ENCODE measurements around the gene TMEM132C.
"Not testable (repeated sequence)": the region's sequence is repeated elsewhere in the genome, so short reads cannot be mapped to it uniquely, and the experiment has no call there.

Gene TMEM132C

DNA sequence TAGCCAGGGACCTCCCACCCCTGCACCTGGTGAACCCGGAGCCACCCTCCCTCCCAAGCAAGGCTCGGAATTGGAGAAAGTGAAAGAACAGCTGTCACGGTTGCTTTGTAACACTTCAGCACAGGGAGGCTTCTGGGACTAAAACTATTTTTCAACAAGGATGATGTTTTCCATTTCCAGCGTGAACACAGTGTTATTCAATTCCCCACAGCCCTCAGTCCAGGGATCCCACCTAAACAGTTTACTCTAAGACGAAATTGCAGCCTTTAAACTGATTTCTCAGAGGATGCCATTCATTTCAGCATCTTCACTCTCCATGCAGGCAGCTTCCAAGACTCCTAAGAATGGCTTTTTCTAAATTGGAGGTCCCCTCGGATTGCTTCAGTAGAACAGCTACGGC lies 327.6 kb downstream of the TMEM132C start:
- DNase-seq (ENCODE audit: low read depth), result no peak
- H3K4me3 ChIP-seq (replicated peaks; ENCODE audit: low read depth, low read length), result no peak overlapping the region
- TF ChIP-seq, protein P1, sequence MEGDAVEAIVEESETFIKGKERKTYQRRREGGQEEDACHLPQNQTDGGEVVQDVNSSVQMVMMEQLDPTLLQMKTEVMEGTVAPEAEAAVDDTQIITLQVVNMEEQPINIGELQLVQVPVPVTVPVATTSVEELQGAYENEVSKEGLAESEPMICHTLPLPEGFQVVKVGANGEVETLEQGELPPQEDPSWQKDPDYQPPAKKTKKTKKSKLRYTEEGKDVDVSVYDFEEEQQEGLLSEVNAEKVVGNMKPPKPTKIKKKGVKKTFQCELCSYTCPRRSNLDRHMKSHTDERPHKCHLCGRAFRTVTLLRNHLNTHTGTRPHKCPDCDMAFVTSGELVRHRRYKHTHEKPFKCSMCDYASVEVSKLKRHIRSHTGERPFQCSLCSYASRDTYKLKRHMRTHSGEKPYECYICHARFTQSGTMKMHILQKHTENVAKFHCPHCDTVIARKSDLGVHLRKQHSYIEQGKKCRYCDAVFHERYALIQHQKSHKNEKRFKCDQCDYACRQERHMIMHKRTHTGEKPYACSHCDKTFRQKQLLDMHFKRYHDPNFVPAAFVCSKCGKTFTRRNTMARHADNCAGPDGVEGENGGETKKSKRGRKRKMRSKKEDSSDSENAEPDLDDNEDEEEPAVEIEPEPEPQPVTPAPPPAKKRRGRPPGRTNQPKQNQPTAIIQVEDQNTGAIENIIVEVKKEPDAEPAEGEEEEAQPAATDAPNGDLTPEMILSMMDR (IDR thresholded peaks at IDR 0.05; ENCODE audit: low read length, missing control alignments), result no peak

DNA sequence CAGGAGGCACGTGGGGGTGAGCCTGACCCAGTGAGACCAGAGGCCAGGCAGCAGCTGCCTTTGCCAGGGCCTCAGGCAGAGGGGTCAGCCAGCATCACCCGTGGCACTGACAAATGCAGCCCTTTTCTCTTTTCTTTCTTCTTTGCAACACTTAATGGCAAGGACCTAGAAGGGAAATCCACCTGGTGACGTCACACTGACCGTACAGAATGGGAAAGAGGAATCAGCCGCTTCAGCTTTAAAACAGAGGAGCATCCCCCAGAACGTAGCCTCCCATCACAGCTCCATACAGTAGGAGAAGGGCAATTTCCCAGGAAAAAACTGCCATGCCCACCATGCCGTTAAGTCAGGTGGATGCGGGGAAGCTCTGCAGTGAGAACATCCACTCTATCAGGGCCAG lies 328.6 kb downstream of the TMEM132C start:
- H3K4me3 ChIP-seq (replicated peaks; ENCODE audit: low read depth, low read length), result no peak overlapping the region
- TF ChIP-seq, protein P1 (IDR thresholded peaks at IDR 0.05; ENCODE audit: low read length, missing control alignments), result no peak
- DNase-seq (ENCODE audit: low read depth), result no peak

DNA sequence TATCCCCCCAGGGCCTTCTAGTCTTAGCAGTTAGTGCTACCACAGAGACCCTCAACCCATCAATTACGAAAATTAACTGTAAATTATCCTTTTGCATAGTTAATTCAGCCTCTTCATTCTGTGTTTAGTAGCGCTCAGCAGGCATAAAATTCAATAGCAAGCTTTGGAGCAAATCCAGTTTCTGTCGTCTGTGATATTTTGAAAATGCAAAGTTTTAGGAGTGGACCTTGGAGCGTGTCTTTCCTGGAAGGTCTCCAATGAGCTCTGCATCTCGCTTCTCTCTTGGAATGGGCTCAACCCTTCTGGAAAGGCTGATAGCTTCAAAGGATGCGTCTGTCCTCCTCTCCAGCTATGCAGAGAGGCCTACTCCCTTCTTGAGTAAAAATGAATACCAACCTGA lies 333.9 kb downstream of the TMEM132C start:
- TF ChIP-seq, protein P1 (IDR thresholded peaks at IDR 0.05; ENCODE audit: low read length, missing control alignments), result no peak
- H3K4me3 ChIP-seq (replicated peaks; ENCODE audit: low read depth, low read length), result no peak overlapping the region

DNA sequence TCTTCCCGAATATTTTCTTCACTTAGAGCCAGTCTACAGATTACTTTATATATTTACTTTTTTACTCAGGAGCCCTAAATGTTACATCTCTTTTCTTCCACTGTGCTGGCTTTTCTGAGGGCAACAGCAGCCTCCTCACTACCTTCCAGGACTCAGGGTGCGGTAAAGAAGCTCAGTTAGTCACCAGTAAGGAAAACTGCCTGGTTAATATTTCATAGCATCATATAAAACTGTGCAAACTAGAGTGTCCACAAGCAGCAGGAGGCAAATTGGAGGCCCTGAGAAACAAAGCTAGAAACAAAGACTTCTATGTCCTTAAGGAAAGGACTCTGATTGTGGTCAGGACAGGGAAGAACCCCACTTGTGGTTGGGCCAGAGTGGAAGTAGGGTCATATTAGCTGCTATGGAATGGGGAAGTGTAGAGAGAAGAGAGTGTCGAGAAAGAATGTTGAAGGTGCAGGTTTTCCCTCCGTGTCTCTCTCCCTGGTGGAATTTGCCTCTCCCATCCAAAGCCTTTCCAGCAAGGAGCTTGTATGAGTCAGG lies 336.7 kb downstream of the TMEM132C start:
- H3K4me3 ChIP-seq (replicated peaks; ENCODE audit: low read depth, low read length), result no peak overlapping the region
- DNase-seq (ENCODE audit: low read depth), result no peak
- TF ChIP-seq, protein P1 (IDR thresholded peaks at IDR 0.05; ENCODE audit: low read length, missing control alignments), result no peak

More for the DNA sequence above, 333.9 kb downstream of the TMEM132C start:
- no peak for DNase-seq (ENCODE audit: low read depth)

DNA sequence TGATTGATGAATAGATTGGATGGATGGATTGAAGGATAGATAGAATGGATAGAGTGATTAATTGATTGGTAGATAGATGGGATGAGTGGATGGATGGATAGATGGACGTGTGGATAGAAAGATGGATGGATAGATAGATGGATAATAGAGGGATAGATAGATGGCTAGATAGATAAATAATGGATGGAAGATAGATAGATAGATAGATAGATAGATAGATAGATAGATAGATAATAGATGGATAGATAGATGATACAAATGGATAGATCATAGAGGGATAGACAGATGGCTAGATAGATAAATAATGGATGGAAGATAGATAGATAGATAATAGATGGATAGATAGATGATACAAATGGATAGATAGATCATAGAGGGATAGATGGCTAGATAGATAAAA lies 337.2 kb downstream of the TMEM132C start:
- H3K4me3 ChIP-seq (replicated peaks; ENCODE audit: low read depth, low read length); DNase-seq (ENCODE audit: low read depth): not testable (repeated sequence)

DNA sequence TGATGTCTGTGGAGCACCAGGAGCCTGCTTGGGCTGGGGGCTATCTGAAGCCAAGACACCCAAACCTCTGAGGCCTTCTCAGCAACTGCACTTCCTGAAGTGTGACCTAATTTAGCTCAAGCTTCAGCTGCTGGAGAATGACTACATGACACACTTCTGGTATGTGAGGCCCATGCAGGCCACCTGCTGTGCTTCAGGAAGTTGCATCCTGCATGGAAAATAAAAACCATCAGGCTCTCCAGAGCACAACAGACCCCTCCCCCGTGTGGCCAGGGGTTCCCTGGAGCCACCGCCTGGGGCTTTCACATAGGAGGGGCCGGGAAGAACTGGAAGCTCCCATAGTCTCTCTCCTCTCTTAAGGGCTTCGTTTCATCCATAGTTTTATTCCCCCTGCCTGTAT lies 339.1 kb downstream of the TMEM132C start:
- TF ChIP-seq, protein P1 (IDR thresholded peaks at IDR 0.05; ENCODE audit: low read length, missing control alignments), result no peak
- no peak for DNase-seq (ENCODE audit: low read depth)
- H3K4me3 ChIP-seq (replicated peaks; ENCODE audit: low read depth, low read length), result no peak overlapping the region

DNA sequence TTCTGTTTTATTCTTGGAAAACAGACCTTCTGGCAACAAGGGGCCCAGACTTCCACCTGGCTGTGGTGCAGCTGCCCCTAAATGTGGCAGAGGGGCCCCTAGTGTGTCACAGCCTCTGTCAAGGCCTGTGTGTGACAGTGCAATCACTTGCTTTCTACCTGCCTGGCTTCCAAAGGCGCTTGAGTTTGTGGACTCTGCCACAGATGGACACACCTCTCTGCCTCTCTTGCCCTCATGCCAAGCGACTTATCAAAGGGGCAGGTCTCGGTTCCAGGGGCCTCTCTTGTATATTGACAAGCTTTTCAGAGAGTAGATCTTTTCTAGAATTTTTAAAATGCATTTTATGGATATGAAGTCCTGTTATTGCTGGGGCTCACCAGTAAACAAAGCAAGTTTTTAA lies 339.6 kb downstream of the TMEM132C start:
- H3K4me3 ChIP-seq (replicated peaks; ENCODE audit: low read depth, low read length), result no peak overlapping the region
- TF ChIP-seq, protein P1 (IDR thresholded peaks at IDR 0.05; ENCODE audit: low read length, missing control alignments), result no peak
- DNase-seq (ENCODE audit: low read depth), result no peak
